Stimulated activated memory B cell treated with anti-CD40 and anti-IgM and Interleukin-4, amounts not matched to agents 10 μg/mL and 1 μg/mL and 100 μg/mL, for 72 hours (primary cell): Measurements from ENCODE around the gene BTBD9.

ENCODE experiments used
- ATAC-seq: fragments of 150-1000 bp; cut with Tn5 transposase; 2 replicates; pipeline ENCODE4 v1.10.0; 2021
- H3K27ac Mint-ChIP-seq: one replicate; pipeline ENCODE4 v1.8.0; 2022; ENCODE audit warnings: mild to moderate bottlenecking, mixed read lengths
- H3K27me3 Mint-ChIP-seq: one replicate; pipeline ENCODE4 v1.8.0; 2022; ENCODE audit warnings: mixed read lengths
- H3K36me3 Mint-ChIP-seq: one replicate; pipeline ENCODE4 v1.8.0; 2022; ENCODE audit warnings: mixed read lengths
- H3K4me1 Mint-ChIP-seq: one replicate; pipeline ENCODE4 v1.8.0; 2022; ENCODE audit warnings: mixed read lengths
- H3K4me3 Mint-ChIP-seq: one replicate; pipeline ENCODE4 v1.8.0; 2022; ENCODE audit warnings: mild to moderate bottlenecking, moderate library complexity, mixed read lengths
- H3K9me3 Mint-ChIP-seq: one replicate; pipeline ENCODE4 v1.8.0; 2022; ENCODE audit warnings: mixed read lengths

BTBD9 gene

GRCh38 chr6:38413102-38413800 lies 226.5 kb downstream of the BTBD9 start:
- Mint-ChIP-seq H3K9me3 (no peaks in the 10 kb centered on the region), H3K4me1 (peaks cover 20% of the 10 kb centered on the region), H3K36me3 (peaks cover 6% of the 10 kb centered on the region), H3K27me3 (no peaks in the 10 kb centered on the region), H3K4me3 (no peak overlapping the region), H3K27ac (no peak overlapping the region)
- ATAC-seq = no peak

GRCh38 chr6:38407192-38407591 lies 232.5 kb downstream of the BTBD9 start:
- no peak for ATAC-seq
- Mint-ChIP-seq H3K9me3 (no peaks in the 10 kb centered on the region), H3K36me3 (no peaks in the 10 kb centered on the region), H3K4me3 (no peak overlapping the region), H3K4me1 (peaks cover 31% of the 10 kb centered on the region), H3K27me3 (no peaks in the 10 kb centered on the region), H3K27ac (no peak overlapping the region)

GRCh38 chr6:38406096-38406495 lies 233.6 kb downstream of the BTBD9 start:
- H3K4me3 Mint-ChIP-seq = no peak overlapping the region
- ATAC-seq = no peak
- no peaks in the 10 kb centered on the region for H3K9me3 Mint-ChIP-seq
- peaks cover 31% of the 10 kb centered on the region for H3K4me1 Mint-ChIP-seq
- no peaks in the 10 kb centered on the region for H3K36me3 Mint-ChIP-seq
- H3K27me3 Mint-ChIP-seq = no peaks in the 10 kb centered on the region
- no peak overlapping the region for H3K27ac Mint-ChIP-seq

GRCh38 chr6:38404900-38405556 lies 234.7 kb downstream of the BTBD9 start:
- Mint-ChIP-seq H3K4me3 (no peak overlapping the region), H3K27ac (no peak overlapping the region), H3K4me1 (peaks cover 27% of the 10 kb centered on the region), H3K36me3 (no peaks in the 10 kb centered on the region), H3K27me3 (no peaks in the 10 kb centered on the region), H3K9me3 (no peaks in the 10 kb centered on the region)
- no peak for ATAC-seq

GRCh38 chr6:38404355-38404754 lies 235.4 kb downstream of the BTBD9 start:
- Mint-ChIP-seq H3K9me3 (no peaks in the 10 kb centered on the region), H3K27ac (peak overlapping the region; percentile 15), H3K4me1 (peaks cover 25% of the 10 kb centered on the region), H3K4me3 (no peak overlapping the region), H3K27me3 (no peaks in the 10 kb centered on the region), H3K36me3 (no peaks in the 10 kb centered on the region)
- ATAC-seq = no peak

GRCh38 chr6:38403548-38403947 lies 236.2 kb downstream of the BTBD9 start:
- Mint-ChIP-seq H3K27me3 (no peaks in the 10 kb centered on the region), H3K27ac (no peak overlapping the region), H3K9me3 (no peaks in the 10 kb centered on the region), H3K36me3 (no peaks in the 10 kb centered on the region), H3K4me1 (peaks cover 20% of the 10 kb centered on the region), H3K4me3 (no peak overlapping the region)
- ATAC-seq = no peak

- H3K36me3 Mint-ChIP-seq = no peaks in the 10 kb centered on the region
- ATAC-seq = no peak
- H3K27ac Mint-ChIP-seq = no peak overlapping the region
- H3K9me3 Mint-ChIP-seq = no peaks in the 10 kb centered on the region
- H3K4me1 Mint-ChIP-seq = peaks cover 8% of the 10 kb centered on the region
- no peak overlapping the region for H3K4me3 Mint-ChIP-seq
- no peaks in the 10 kb centered on the region for H3K27me3 Mint-ChIP-seq
Measured at GRCh38 chr6:38400764-38401163, 239.0 kb downstream of the BTBD9 start.

GRCh38 chr6:38400101-38400500 lies 239.6 kb downstream of the BTBD9 start:
- ATAC-seq = no peak
- H3K4me3 Mint-ChIP-seq = no peak overlapping the region
- H3K36me3 Mint-ChIP-seq = no peaks in the 10 kb centered on the region
- no peaks in the 10 kb centered on the region for H3K9me3 Mint-ChIP-seq
- H3K4me1 Mint-ChIP-seq = peaks cover 8% of the 10 kb centered on the region
- H3K27me3 Mint-ChIP-seq = no peaks in the 10 kb centered on the region
- no peak overlapping the region for H3K27ac Mint-ChIP-seq

GRCh38 chr6:38396209-38396608 lies 243.5 kb downstream of the BTBD9 start:
- Mint-ChIP-seq H3K4me1 (peaks cover under 1% of the 10 kb centered on the region), H3K4me3 (no peak overlapping the region), H3K27ac (no peak overlapping the region), H3K36me3 (no peaks in the 10 kb centered on the region), H3K9me3 (no peaks in the 10 kb centered on the region), H3K27me3 (no peaks in the 10 kb centered on the region)
- ATAC-seq = no peak

- Mint-ChIP-seq H3K27ac (no peak overlapping the region), H3K36me3 (no peaks in the 10 kb centered on the region), H3K9me3 (no peaks in the 10 kb centered on the region), H3K4me1 (peaks cover 7% of the 10 kb centered on the region), H3K27me3 (no peaks in the 10 kb centered on the region), H3K4me3 (no peak overlapping the region)
- ATAC-seq = no peak
Measured at GRCh38 chr6:38393986-38394385, 245.7 kb downstream of the BTBD9 start.

GRCh38 chr6:38391626-38392579 lies 247.8 kb downstream of the BTBD9 start:
- Mint-ChIP-seq H3K4me1 (peaks cover 7% of the 10 kb centered on the region), H3K36me3 (no peaks in the 10 kb centered on the region), H3K27me3 (no peaks in the 10 kb centered on the region), H3K4me3 (no peak overlapping the region), H3K9me3 (no peaks in the 10 kb centered on the region), H3K27ac (no peak overlapping the region)
- no peak for ATAC-seq

- Mint-ChIP-seq H3K4me1 (peaks cover 7% of the 10 kb centered on the region), H3K27me3 (no peaks in the 10 kb centered on the region), H3K36me3 (no peaks in the 10 kb centered on the region), H3K9me3 (no peaks in the 10 kb centered on the region), H3K4me3 (no peak overlapping the region), H3K27ac (no peak overlapping the region)
- ATAC-seq = no peak
Measured at GRCh38 chr6:38391206-38391605, 248.5 kb downstream of the BTBD9 start.

- Mint-ChIP-seq H3K9me3 (no peaks in the 10 kb centered on the region), H3K4me3 (no peak overlapping the region), H3K36me3 (no peaks in the 10 kb centered on the region), H3K4me1 (peaks cover 7% of the 10 kb centered on the region), H3K27ac (no peak overlapping the region), H3K27me3 (no peaks in the 10 kb centered on the region)
- no peak for ATAC-seq
Measured at GRCh38 chr6:38389875-38390274, 249.9 kb downstream of the BTBD9 start.

GRCh38 chr6:38387971-38388370 lies 251.8 kb downstream of the BTBD9 start:
- Mint-ChIP-seq H3K27ac (no peak overlapping the region), H3K27me3 (no peaks in the 10 kb centered on the region), H3K36me3 (no peaks in the 10 kb centered on the region), H3K4me1 (peaks cover 7% of the 10 kb centered on the region), H3K4me3 (no peak overlapping the region), H3K9me3 (no peaks in the 10 kb centered on the region)
- no peak for ATAC-seq

GRCh38 chr6:38387461-38387860 lies 252.3 kb downstream of the BTBD9 start:
- Mint-ChIP-seq H3K4me1 (peaks cover 8% of the 10 kb centered on the region), H3K36me3 (no peaks in the 10 kb centered on the region), H3K4me3 (no peak overlapping the region), H3K9me3 (no peaks in the 10 kb centered on the region), H3K27me3 (no peaks in the 10 kb centered on the region), H3K27ac (no peak overlapping the region)
- ATAC-seq = no peak
